ENCODE results near the gene ATP1A1.
A peak's percentile ranks its signal among the peaks of the same experiment; 100 is the strongest.

The ATP1A1 gene

GRCh38 chr1:116372651-116373430 is at the start of gene ATP1A1:
Gene ATP1A1, plus strand, starts transcription at chr1:116373244. Its CDS starts 268 bp downstream, at chr1:116373512.
- peak; percentile 96 to 98 for DNase-seq (ENCODE audit: low read depth in 2 of 2)

GRCh38 chr1:116323491-116323890 is 49.6 kb upstream of the ATP1A1 start:
- no peak for DNase-seq (ENCODE audit: low read depth in 2 of 2)

- no peak for DNase-seq (ENCODE audit: low read depth in 2 of 2)
Measured at GRCh38 chr1:116324411-116324810, 48.6 kb upstream of the ATP1A1 start.

GRCh38 chr1:116325104-116325503 is 47.9 kb upstream of the ATP1A1 start:
- no peak for DNase-seq (ENCODE audit: low read depth in 2 of 2)

- peak; percentile 2 to 3 for DNase-seq (ENCODE audit: low read depth in 2 of 2)
Measured at GRCh38 chr1:116325922-116326321, 47.1 kb upstream of the ATP1A1 start.

GRCh38 chr1:116326486-116326885 is 46.6 kb upstream of the ATP1A1 start:
- no peak for DNase-seq (ENCODE audit: low read depth in 2 of 2)

GRCh38 chr1:116328671-116329070 is 44.4 kb upstream of the ATP1A1 start:
- DNase-seq (ENCODE audit: low read depth in 2 of 2) = no peak

- no peak for DNase-seq (ENCODE audit: low read depth in 2 of 2)
Measured at GRCh38 chr1:116329524-116330341, 43.3 kb upstream of the ATP1A1 start.

- DNase-seq (ENCODE audit: low read depth in 2 of 2) = no peak
Measured at GRCh38 chr1:116330342-116330652, 42.7 kb upstream of the ATP1A1 start.

GRCh38 chr1:116330846-116331245 is 42.2 kb upstream of the ATP1A1 start:
- no peak for DNase-seq (ENCODE audit: low read depth in 2 of 2)

- DNase-seq (ENCODE audit: low read depth in 2 of 2) = no peak
Measured at GRCh38 chr1:116331523-116331922, 41.5 kb upstream of the ATP1A1 start.

- DNase-seq (ENCODE audit: low read depth in 2 of 2) = no peak
Measured at GRCh38 chr1:116332451-116332850, 40.6 kb upstream of the ATP1A1 start.

- no peak for DNase-seq (ENCODE audit: low read depth in 2 of 2)
Measured at GRCh38 chr1:116333171-116334014, 39.7 kb upstream of the ATP1A1 start.

GRCh38 chr1:116334015-116334547 is 39.0 kb upstream of the ATP1A1 start:
- no peak for DNase-seq (ENCODE audit: low read depth in 2 of 2)

GRCh38 chr1:116334868-116335635 is 38.0 kb upstream of the ATP1A1 start:
- DNase-seq (ENCODE audit: low read depth in 2 of 2) = no peak

- no peak for DNase-seq (ENCODE audit: low read depth in 2 of 2)
Measured at GRCh38 chr1:116335850-116336624, 37.0 kb upstream of the ATP1A1 start.

GRCh38 chr1:116337398-116337797 is 35.6 kb upstream of the ATP1A1 start:
- no peak for DNase-seq (ENCODE audit: low read depth in 2 of 2)

- DNase-seq (ENCODE audit: low read depth in 2 of 2) = no peak
Measured at GRCh38 chr1:116338400-116338799, 34.6 kb upstream of the ATP1A1 start.

- DNase-seq (ENCODE audit: low read depth in 2 of 2) = no peak
Measured at GRCh38 chr1:116340506-116341231, 32.4 kb upstream of the ATP1A1 start.

- no peak for DNase-seq (ENCODE audit: low read depth in 2 of 2)
Measured at GRCh38 chr1:116343019-116343418, 30.0 kb upstream of the ATP1A1 start.

Data from stimulated activated CD8-positive, alpha-beta memory T cell treated with anti-CD3 and anti-CD28 coated beads, Interleukin-7, amount 100 ng/mL, for 1 hour (primary cell).